ENCODE results near the gene AUH.

GRCh38 chr9:91190062-91190461 is 171.7 kb downstream of the AUH start:
- TF ChIP-seq ZBTB7A (IDR thresholded peaks at IDR 0.05; ENCODE audit: low read depth) (no peak), USF1 (IDR thresholded peaks at IDR 0.05) (no peak), EGR1 (IDR thresholded peaks at IDR 0.05) (no peak), TCF12 (IDR thresholded peaks at IDR 0.05; ENCODE audit: low read depth) (no peak), YY1 (IDR thresholded peaks at IDR 0.05; ENCODE audit: low read depth) (no peak), NFIC (IDR thresholded peaks at IDR 0.05) (no peak)

Measured in Ishikawa (cell line).